ENCODE measurements around the gene NASP. TPM values are rescaled to one million over a fixed set of nuclear protein-coding genes. Genes with fewer than 3 reads are reported as not detected.
"Not testable (repeated sequence)": the region's sequence is repeated elsewhere in the genome, so short reads cannot be mapped to it uniquely, and the experiment has no call there.

NASP gene
- total RNA-seq, 1 experiment from 2014 or later: 141 TPM

DNA sequence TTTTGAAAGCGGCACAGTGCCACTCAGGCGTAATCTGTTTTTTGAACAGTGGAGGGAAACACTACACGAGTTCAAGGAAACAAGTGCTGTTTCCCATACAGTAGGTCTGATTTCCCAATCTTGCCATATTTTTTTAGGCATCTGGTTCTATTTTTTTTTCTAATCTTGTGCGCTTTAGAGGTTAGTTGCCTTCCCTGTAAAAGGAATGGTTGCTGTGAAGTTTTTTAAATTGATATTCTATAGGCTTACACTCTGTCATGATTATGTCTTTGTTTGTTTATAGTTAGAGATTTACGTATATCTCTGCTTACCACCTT lies 1.2 kb downstream of the NASP start:
- peaks cover 22% of the 10 kb centered on the region for H3K36me3 ChIP-seq
- H3K9me3 ChIP-seq (replicated peaks): no peaks in the 10 kb centered on the region
- H3K4me3 ChIP-seq: peak overlapping the region; percentile 75
- DNase-seq (ENCODE audit: low read depth in 1 of 2, low spot score in 2 of 2): no peak
- peak overlapping the region; percentile 79 for H3K27ac ChIP-seq
- no peaks in the 10 kb centered on the region for H3K27me3 ChIP-seq (replicated peaks)
- peaks cover 17% of the 10 kb centered on the region for H3K4me1 ChIP-seq (replicated peaks)

DNA sequence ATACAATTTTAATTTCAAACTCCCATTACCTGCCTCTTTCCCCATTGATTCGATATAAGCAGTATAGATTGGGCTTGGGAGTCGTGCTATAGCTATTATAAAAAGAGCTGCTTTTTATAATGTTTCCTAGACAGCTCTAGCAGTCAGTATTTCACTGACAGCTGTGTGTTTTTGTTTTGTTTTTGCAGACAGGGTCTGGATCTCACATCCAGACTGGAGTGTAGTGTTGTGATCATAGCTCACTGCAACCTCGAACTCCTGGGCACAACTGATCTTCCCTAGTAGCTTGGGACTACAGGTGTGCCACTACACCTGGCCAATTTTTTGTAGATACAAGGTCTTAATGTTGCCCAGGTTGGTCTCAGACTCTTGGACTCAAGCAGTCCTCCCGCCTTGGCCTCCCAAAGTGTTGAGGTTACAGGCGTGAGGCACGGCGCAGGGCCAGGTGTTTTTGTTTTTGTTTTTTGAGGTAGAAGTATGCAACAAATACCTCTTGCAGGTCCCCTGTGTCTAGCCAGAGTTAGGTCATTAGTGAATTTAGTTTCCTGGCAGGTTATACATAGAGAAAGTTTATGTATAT lies 1.7 kb downstream of the NASP start:
- H3K27me3 ChIP-seq (replicated peaks): no peaks in the 10 kb centered on the region
- H3K4me1 ChIP-seq (replicated peaks): peaks cover 17% of the 10 kb centered on the region
- peak overlapping the region; percentile 75 for H3K4me3 ChIP-seq
- peak overlapping the region; percentile 79; the same call in 1 of the 2 replicates for H3K27ac ChIP-seq
- H3K36me3 ChIP-seq: peaks cover 22% of the 10 kb centered on the region
- H3K9me3 ChIP-seq (replicated peaks): no peaks in the 10 kb centered on the region
- no peak for DNase-seq (ENCODE audit: low read depth in 1 of 2, low spot score in 2 of 2)

DNA sequence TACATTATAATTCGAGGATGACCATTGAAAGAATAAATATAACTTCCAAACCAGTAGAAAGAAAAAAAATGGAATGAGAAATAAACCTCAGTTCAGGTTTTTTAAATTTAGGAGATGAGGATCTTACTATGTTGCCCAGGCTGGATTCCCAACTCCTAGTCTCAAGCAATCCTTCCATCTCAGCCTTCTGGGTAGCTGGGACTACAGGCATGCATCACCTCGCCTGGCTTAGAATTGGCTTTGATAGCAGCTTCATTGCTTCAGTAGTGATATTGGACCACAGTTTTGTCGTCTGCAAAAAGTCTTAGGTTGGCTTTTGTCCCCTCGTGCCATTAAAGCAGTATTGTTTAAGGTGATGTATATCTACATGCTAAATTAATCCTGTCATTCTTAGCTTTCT lies 2.9 kb downstream of the NASP start:
- H3K36me3 ChIP-seq: peaks cover 31% of the 10 kb centered on the region
- no peak for DNase-seq (ENCODE audit: low read depth in 1 of 2, low spot score in 2 of 2)
- no peak overlapping the region for H3K4me3 ChIP-seq
- peaks cover 17% of the 10 kb centered on the region for H3K4me1 ChIP-seq (replicated peaks)
- no peaks in the 10 kb centered on the region for H3K9me3 ChIP-seq (replicated peaks)
- H3K27ac ChIP-seq: no peak overlapping the region
- H3K27me3 ChIP-seq (replicated peaks): no peaks in the 10 kb centered on the region

DNA sequence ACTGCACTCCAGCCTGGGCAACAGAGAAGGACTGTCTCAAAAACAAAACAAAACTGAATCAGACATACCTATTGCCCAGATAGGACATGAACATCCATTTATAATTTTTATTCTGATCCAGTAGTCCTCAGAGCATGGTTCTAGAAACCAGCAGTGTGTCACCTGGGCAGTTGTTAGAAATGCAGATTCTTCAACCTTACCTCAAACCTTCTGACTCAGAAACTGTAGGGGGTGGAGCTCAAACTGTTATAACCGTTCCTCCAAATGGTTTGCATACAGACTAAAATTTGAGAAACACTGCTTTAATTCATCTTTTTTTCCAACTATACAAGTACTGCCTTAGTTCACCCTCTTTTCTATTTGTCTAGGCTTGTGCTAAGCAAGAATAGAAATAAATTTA lies 6.0 kb downstream of the NASP start:
- no peak for DNase-seq (ENCODE audit: low read depth in 1 of 2, low spot score in 2 of 2)
- Histone ChIP-seq H3K27me3 (replicated peaks) (no peaks in the 10 kb centered on the region), H3K27ac (no peak overlapping the region), H3K9me3 (replicated peaks) (no peaks in the 10 kb centered on the region), H3K4me1 (replicated peaks) (peaks cover 17% of the 10 kb centered on the region), H3K36me3 (peaks cover 56% of the 10 kb centered on the region), H3K4me3 (no peak overlapping the region)

DNA sequence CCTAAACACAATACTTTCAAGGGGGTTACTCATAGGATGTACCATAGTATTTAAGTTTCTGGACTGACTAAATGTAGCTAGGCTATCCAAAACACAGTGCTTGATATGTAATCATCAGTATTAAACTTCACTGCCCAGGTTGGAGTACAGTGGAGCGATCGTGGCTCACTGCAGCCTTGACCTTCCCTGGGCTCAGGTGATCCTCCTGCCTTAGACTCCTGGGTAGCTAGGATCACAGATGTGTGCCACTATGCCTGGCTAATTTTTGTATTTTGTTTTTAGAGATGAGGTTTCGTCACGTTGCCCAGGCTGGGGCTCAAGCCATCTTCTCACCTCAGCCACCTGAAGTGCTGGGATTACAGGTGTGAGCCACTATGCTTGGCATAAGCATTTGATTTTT lies 10.6 kb downstream of the NASP start:
- no peaks in the 10 kb centered on the region for H3K9me3 ChIP-seq (replicated peaks)
- no peak overlapping the region for H3K4me3 ChIP-seq
- no peak overlapping the region for H3K27ac ChIP-seq
- H3K27me3 ChIP-seq (replicated peaks): no peaks in the 10 kb centered on the region
- no peaks in the 10 kb centered on the region for H3K4me1 ChIP-seq (replicated peaks)
- peaks cover 77% of the 10 kb centered on the region for H3K36me3 ChIP-seq
- no peak for DNase-seq (ENCODE audit: low read depth in 1 of 2, low spot score in 2 of 2)

DNA sequence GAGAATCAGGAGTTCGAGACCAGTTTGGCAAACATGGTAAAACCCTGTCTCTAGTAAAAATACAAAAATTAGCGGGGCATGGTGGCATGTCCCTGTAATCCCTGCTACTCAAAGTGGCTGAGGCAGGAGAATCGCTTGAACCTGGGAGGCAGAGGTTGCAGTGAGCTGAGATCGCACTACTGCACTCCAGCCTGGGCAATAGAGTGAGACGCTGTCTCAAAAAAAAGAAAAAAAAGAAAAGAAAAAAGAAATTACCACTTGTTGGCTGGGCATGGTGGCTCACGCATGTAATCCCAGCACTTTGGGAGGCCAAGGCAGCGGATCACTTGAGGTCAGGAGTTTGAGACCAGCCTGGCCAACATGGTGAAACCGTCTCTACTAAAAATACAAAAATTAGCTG lies 12.9 kb downstream of the NASP start:
- H3K4me3 ChIP-seq; H3K4me1 ChIP-seq (replicated peaks); DNase-seq (ENCODE audit: low read depth in 1 of 2, low spot score in 2 of 2); H3K27ac ChIP-seq; H3K27me3 ChIP-seq (replicated peaks); H3K9me3 ChIP-seq (replicated peaks): not testable (repeated sequence)
- H3K36me3 ChIP-seq: peaks cover 67% of the 10 kb centered on the region

DNA sequence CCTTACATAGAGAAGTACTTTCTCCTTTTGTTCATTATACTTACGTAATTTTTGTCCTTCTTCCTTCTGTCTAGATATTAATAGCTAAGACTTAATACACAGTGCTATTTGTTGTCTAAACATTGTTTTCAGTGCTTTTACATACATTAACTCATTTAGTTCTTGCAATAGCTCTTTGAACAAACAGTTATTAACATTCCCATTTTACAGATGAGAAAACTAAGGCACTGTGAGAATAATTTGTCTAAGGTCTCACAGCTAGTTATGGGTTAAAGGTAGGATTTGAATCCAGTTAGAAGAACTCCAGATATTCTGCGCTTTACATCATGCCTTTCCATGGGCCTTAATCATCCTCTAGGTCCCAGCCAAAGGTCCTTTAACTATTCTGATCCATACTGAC lies 20.4 kb downstream of the NASP start:
- H3K4me1 ChIP-seq (replicated peaks): peaks cover 3% of the 10 kb centered on the region; the same call in 1 of the 2 replicates
- H3K4me3 ChIP-seq: no peak overlapping the region
- H3K9me3 ChIP-seq (replicated peaks): no peaks in the 10 kb centered on the region; the same call in 1 of the 2 replicates
- peaks cover 64% of the 10 kb centered on the region for H3K36me3 ChIP-seq
- no peaks in the 10 kb centered on the region for H3K27me3 ChIP-seq (replicated peaks)
- no peak overlapping the region for H3K27ac ChIP-seq
- DNase-seq (ENCODE audit: low read depth in 1 of 2, low spot score in 2 of 2): no peak

DNA sequence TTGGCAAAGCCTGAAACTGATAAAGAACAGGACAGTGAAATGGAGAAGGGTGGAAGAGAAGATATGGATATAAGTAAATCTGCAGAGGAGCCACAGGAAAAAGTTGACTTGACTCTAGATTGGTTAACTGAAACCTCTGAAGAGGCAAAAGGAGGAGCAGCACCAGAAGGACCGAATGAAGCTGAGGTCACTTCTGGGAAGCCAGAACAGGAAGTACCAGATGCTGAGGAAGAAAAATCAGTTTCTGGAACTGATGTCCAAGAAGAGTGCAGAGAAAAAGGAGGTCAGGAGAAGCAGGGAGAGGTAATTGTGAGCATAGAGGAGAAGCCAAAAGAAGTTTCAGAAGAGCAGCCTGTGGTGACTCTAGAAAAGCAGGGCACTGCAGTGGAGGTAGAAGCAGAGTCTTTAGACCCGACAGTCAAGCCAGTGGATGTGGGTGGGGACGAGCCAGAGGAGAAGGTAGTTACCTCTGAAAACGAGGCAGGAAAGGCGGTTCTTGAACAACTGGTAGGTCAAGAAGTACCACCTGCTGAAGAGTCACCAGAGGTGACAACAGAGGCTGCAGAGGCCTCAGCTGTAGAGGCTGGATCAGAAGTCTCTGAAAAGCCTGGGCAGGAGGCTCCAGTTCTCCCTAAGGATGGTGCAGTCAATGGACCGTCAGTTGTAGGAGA lies 23.7 kb downstream of the NASP start:
- H3K4me1 ChIP-seq (replicated peaks): no peaks in the 10 kb centered on the region
- no peaks in the 10 kb centered on the region; the same call in 1 of the 2 replicates for H3K9me3 ChIP-seq (replicated peaks)
- H3K36me3 ChIP-seq: peaks cover 80% of the 10 kb centered on the region
- no peaks in the 10 kb centered on the region for H3K27me3 ChIP-seq (replicated peaks)
- H3K4me3 ChIP-seq: no peak overlapping the region
- H3K27ac ChIP-seq: no peak overlapping the region
- DNase-seq (ENCODE audit: low read depth in 1 of 2, low spot score in 2 of 2): no peak

DNA sequence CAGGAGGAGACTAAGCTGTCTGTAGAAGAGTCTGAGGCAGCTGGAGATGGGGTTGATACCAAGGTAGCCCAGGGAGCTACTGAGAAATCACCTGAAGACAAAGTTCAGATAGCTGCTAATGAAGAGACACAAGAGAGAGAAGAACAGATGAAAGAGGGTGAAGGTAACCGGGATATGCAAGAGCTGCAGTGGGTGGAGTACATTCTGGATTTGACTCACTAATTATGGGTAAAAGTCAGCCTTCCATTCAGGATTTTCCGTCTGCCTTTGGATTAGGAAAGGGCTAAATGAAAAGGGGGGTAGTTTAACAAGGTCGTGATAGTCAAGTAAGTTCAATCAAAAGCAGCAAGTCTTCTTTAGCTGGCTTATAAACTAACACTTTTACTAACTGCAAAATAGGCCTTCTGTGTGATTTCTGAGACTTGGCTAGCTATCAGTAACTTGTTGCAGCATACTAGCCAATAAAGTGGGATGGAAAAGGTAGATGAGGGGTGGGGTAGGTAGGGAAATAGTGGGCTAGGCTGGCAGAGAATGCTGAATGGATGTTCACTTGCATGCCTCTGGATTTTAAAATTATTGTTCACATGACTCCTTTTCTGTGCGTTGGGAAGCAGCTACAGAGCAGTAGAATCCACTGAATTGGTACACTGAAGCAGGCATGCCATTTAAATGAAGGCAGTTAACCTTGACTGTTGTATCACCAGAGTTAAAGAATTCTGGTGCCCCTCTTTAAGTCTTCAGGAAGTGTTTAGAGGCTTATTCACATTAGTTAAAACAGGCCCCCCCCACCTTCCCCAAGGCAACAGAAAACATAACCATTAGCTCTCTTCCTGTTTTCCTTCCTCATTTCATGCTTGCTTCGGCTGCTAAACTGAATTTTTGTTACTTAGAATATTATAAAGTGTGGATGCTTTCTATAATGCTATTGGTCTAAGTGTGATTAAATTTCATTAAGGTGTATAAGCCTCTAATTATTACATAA lies 24.6 kb downstream of the NASP start:
- Histone ChIP-seq H3K4me1 (replicated peaks) (no peaks in the 10 kb centered on the region), H3K4me3 (no peak overlapping the region), H3K27ac (no peak overlapping the region), H3K9me3 (replicated peaks) (no peaks in the 10 kb centered on the region; the same call in 1 of the 2 replicates), H3K27me3 (replicated peaks) (no peaks in the 10 kb centered on the region), H3K36me3 (peaks cover 82% of the 10 kb centered on the region)
- DNase-seq (ENCODE audit: low read depth in 1 of 2, low spot score in 2 of 2): no peak

DNA sequence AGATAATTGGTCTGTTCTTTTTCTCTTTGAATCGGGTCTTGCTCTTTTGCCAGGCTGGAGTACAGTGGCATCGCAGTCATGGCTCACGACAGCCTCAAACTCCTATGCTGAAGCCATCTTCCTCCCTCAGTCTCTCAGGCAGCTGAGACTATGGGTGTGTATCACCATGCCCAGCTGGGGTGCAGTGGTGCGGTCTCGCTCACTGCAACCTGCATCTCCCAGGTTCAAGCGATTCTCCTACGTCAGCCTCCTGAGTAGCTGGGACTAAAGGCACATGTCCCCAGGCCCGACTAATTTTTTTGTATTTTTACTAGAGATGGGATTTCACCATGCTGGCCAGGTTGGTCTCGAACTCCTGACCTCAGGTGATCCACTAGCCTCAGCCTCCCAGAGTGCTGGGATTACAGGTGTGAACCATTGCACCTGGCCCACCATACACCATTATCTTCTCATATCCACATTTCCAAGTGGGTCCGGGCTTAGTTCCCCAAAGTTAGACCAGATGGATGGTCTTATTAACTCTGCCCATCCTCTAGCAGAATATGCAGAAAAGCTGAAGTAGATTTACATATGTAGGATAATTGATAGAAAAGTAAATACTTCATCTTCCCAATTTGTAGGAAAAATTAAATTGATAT lies 26.9 kb downstream of the NASP start:
- H3K36me3 ChIP-seq: peaks cover 88% of the 10 kb centered on the region
- H3K9me3 ChIP-seq (replicated peaks): no peaks in the 10 kb centered on the region; the same call in 1 of the 2 replicates
- H3K4me3 ChIP-seq: no peak overlapping the region
- no peaks in the 10 kb centered on the region for H3K4me1 ChIP-seq (replicated peaks)
- no peaks in the 10 kb centered on the region for H3K27me3 ChIP-seq (replicated peaks)
- no peak overlapping the region for H3K27ac ChIP-seq
- no peak for DNase-seq (ENCODE audit: low read depth in 1 of 2, low spot score in 2 of 2)

DNA sequence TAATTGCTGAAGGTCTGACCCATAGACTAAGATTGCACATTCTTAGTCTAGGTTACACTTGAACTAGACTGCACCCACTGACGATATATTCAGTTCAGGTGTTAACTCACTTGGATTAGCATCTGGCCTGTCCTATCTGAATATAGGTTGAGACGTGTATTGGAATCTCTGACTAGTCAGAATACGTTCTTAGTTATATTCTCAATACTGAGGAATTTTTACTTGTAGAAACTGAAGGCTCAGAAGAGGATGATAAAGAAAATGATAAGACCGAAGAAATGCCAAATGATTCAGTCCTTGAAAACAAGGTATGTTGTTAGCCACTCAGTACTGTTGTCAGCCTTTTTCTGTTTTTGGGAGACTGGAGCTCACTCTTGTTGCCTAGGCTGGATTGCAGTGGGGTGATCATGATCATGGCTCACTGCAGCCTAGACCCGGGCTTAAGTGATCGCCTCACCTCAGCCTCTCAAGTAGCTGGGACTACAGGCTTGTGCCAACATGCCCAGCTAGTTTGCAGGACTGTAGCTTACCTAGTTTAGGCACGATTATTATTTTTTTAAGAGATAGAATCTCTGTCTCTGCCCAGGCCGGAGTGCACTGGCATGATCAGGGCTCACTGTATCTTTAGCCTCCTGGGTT lies 29.2 kb downstream of the NASP start:
- Histone ChIP-seq H3K27ac (no peak overlapping the region), H3K9me3 (replicated peaks) (no peaks in the 10 kb centered on the region; the same call in 1 of the 2 replicates), H3K4me1 (replicated peaks) (no peaks in the 10 kb centered on the region), H3K27me3 (replicated peaks) (no peaks in the 10 kb centered on the region), H3K4me3 (no peak overlapping the region), H3K36me3 (peaks cover 91% of the 10 kb centered on the region)
- no peak for DNase-seq (ENCODE audit: low read depth in 1 of 2, low spot score in 2 of 2)

DNA sequence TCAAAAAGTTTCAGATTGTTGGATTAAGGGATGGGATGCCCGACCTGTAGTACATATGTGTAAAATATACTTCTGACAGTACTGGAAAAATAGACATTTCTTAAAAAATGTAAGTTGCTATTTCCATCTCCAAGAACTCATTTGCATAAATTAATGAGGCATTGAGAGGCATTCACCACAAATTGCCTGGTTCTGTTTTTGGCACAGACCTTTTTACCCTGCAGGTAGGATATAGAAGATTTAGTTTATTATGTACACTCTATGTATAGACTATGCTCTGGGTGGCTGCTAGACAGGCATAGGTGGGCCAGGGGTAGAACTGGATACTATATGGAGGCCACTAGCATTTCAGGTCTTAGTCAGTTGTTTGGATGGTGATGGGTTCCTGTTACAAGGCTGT lies 32.0 kb downstream of the NASP start:
- no peaks in the 10 kb centered on the region for H3K4me1 ChIP-seq (replicated peaks)
- H3K27me3 ChIP-seq (replicated peaks): no peaks in the 10 kb centered on the region
- DNase-seq (ENCODE audit: low read depth in 1 of 2, low spot score in 2 of 2): no peak
- no peaks in the 10 kb centered on the region for H3K9me3 ChIP-seq (replicated peaks)
- no peak overlapping the region for H3K4me3 ChIP-seq
- H3K36me3 ChIP-seq: peaks cover 92% of the 10 kb centered on the region
- no peak overlapping the region for H3K27ac ChIP-seq

DNA sequence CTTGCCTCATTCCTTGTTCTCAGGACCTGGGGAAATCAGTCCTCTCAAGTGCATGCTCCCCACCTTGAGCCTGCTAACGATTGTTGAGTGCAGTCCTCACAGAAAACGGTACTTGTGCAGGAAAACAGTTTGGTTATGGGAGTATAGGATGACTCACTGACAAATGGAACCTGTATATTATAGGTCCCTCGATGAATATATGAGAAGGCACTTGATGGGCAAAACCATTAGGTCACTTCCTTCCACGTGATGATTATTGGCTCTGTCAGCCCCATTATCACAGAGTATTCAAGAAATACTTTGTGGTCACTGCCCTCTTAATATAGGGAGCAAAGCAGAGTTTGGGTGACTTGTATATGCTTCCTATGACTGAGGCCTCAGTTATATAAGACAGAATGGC lies 33.8 kb downstream of the NASP start:
- no peaks in the 10 kb centered on the region for H3K4me1 ChIP-seq (replicated peaks)
- H3K36me3 ChIP-seq: peaks cover 83% of the 10 kb centered on the region
- DNase-seq (ENCODE audit: low read depth in 1 of 2, low spot score in 2 of 2): no peak
- H3K4me3 ChIP-seq: no peak overlapping the region
- no peaks in the 10 kb centered on the region for H3K9me3 ChIP-seq (replicated peaks)
- no peak overlapping the region for H3K27ac ChIP-seq
- no peaks in the 10 kb centered on the region for H3K27me3 ChIP-seq (replicated peaks)

Data from SJSA1 (cell line).